ENCODE data around the gene SFXN2. TPM values are rescaled to one million over a fixed set of nuclear protein-coding genes. Genes with fewer than 3 reads are reported as not detected.

Gene SFXN2
- total RNA-seq, 1 experiment from 2014 or later = 5.4 TPM

DNA sequence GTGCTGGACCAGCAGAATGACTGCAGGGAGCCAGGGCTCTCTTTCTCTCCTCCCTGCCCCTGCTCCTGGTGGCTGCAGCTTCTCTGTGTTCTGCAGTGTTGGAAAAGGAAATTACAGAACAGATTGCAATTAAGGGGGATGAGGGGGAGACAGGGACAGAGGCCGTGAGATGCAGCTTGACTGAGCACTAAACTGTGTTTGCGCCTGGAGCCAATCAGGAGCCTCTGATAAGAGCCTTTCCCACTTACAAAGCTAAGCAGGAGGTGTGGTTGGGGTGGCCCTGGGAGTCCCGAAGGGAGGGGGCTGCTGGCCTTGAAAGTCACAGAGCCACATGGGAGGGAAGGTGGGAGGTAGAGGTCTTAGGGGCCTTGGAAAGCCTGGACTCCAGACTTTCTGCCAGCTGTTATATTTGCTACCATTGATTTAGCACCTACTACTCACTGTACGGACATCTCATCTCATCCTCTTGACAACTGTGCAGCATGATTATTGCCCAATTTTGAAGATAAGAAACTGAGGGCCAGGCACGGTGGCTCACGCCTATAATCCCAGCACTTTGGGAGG lies 43.5 kb upstream of the SFXN2 start:
- H3K4me2 ChIP-seq = no peak overlapping the region
- TF ChIP-seq EZH2 (IDR thresholded peaks at IDR 0.05; ENCODE audit: low read depth) = no peak
- TF ChIP-seq, protein P1, sequence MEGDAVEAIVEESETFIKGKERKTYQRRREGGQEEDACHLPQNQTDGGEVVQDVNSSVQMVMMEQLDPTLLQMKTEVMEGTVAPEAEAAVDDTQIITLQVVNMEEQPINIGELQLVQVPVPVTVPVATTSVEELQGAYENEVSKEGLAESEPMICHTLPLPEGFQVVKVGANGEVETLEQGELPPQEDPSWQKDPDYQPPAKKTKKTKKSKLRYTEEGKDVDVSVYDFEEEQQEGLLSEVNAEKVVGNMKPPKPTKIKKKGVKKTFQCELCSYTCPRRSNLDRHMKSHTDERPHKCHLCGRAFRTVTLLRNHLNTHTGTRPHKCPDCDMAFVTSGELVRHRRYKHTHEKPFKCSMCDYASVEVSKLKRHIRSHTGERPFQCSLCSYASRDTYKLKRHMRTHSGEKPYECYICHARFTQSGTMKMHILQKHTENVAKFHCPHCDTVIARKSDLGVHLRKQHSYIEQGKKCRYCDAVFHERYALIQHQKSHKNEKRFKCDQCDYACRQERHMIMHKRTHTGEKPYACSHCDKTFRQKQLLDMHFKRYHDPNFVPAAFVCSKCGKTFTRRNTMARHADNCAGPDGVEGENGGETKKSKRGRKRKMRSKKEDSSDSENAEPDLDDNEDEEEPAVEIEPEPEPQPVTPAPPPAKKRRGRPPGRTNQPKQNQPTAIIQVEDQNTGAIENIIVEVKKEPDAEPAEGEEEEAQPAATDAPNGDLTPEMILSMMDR (conservative IDR thresholded peaks at IDR 0.05) = no peak

DNA sequence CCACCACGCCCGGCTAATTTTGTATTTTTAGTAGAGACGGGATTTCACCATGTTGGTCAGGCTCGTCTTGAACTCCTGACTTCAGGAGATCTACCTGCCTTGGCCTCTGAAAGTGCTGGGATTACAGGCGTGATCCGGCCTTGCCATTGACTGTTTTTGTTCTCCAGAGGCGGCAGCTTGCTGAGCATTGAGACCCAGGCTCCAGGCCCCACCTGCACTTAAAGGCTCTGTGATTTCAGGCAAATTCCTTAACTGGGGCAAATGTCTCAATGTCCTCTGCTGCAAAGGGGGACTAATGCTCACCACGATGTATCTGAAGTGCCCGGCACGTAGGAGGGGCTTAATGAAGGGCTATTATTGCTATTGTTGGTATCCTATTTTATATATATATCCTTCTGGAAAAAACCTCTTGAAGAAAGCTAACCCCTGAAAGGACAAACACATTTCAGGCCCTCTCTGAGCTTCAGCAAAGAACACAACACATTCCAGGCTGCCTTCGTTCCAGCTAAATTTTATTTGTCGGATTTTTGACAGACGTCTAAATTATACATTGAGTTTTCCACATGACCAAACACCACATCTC lies 41.1 kb upstream of the SFXN2 start:
- DNase-seq = no peak
- Histone ChIP-seq H3K27me3 (ENCODE audit: insufficient read depth, low read depth) (no peaks in the 10 kb centered on the region), H3K4me3 (no peak overlapping the region), H3K36me3 (ENCODE audit: low read depth) (no peaks in the 10 kb centered on the region), H3K4me1 (replicated peaks; ENCODE audit: insufficient read depth) (peaks cover 9% of the 10 kb centered on the region; the same call in 1 of the 2 replicates), H3K9me3 (ENCODE audit: insufficient read depth, low read depth) (no peaks in the 10 kb centered on the region), H3F3A (ENCODE audit: insufficient read depth, low read depth) (no peaks in the 10 kb centered on the region), H4K20me1 (ENCODE audit: insufficient read depth) (no peaks in the 10 kb centered on the region), H3K4me2 (no peak overlapping the region), H3K79me2 (ENCODE audit: low read depth) (no peaks in the 10 kb centered on the region), H3K27ac (no peak overlapping the region), H2AFZ (no peak overlapping the region), H3K9me2 (ENCODE audit: insufficient read depth) (no peaks in the 10 kb centered on the region)
- intact Hi-C loops (cut with micrococcal nuclease; ENCODE audit: unreplicated experiment) = no loop called here
- POLR2A ChIA-PET (ENCODE audit: unreplicated experiment) = no interaction called here
- BruUV-seq (replicated peaks) = no TSS peak
- TF ChIP-seq, protein P1 (conservative IDR thresholded peaks at IDR 0.05) = no peak
- TF ChIP-seq EZH2 (IDR thresholded peaks at IDR 0.05; ENCODE audit: low read depth) = no peak
- CTCF ChIA-PET = no interaction called here

More for the DNA sequence above, 43.5 kb upstream of the SFXN2 start:
- BruUV-seq (replicated peaks) = no TSS peak
- peaks cover 9% of the 10 kb centered on the region; the same call in 1 of the 2 replicates for H3K4me1 ChIP-seq (replicated peaks; ENCODE audit: insufficient read depth)
- intact Hi-C loops (cut with micrococcal nuclease; ENCODE audit: unreplicated experiment) = no loop called here
- H3K4me3 ChIP-seq = no peak overlapping the region
- no peaks in the 10 kb centered on the region for H3K9me3 ChIP-seq (ENCODE audit: insufficient read depth, low read depth)
- POLR2A ChIA-PET (ENCODE audit: unreplicated experiment) = no interaction called here
- H3F3A ChIP-seq (ENCODE audit: insufficient read depth, low read depth) = no peaks in the 10 kb centered on the region
- no peaks in the 10 kb centered on the region for H3K9me2 ChIP-seq (ENCODE audit: insufficient read depth)
- H4K20me1 ChIP-seq (ENCODE audit: insufficient read depth) = no peaks in the 10 kb centered on the region
- no peak for DNase-seq
- H2AFZ ChIP-seq = no peak overlapping the region
- no peaks in the 10 kb centered on the region for H3K36me3 ChIP-seq (ENCODE audit: low read depth)
- H3K27ac ChIP-seq = no peak overlapping the region
- H3K79me2 ChIP-seq (ENCODE audit: low read depth) = no peaks in the 10 kb centered on the region
- CTCF ChIA-PET = no interaction called here
- no peaks in the 10 kb centered on the region for H3K27me3 ChIP-seq (ENCODE audit: insufficient read depth, low read depth)

DNA sequence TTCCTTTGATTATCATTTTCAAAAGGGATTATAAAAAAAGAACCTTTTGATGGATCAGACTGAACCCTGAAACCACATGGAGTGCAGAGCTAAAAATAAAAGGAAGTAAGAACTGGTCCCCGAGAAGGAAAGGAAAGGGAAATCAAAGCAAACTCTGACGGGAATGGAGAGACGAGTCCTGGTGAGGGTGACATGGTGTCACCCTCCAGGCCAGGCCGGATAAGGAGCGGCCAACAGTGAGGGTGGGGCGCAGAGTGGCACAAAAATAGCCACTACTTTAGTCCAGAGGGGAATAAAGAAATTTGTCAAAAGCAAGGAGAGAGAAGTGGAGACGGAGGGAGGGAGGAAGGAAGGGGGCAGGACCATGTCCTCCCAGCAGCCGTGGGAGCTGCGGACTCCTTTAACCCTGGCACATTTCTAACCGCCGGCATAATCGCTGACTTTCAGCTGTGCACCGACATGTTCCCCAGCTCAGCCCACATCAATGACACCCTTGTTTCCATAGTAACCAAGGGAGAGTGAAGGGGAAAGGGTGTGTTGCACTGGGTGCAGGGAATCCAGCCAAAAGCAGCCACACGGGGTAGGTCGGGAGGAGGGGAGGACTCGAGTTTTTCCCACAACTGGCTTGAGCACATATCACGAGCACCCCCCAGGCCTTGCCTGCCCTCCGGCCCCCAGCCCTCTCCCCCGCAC lies 40.5 kb upstream of the SFXN2 start:
- Histone ChIP-seq H3F3A (ENCODE audit: insufficient read depth, low read depth) (no peaks in the 10 kb centered on the region), H3K27me3 (ENCODE audit: insufficient read depth, low read depth) (no peaks in the 10 kb centered on the region), H3K4me3 (no peak overlapping the region), H3K9me3 (ENCODE audit: insufficient read depth, low read depth) (no peaks in the 10 kb centered on the region), H3K9me2 (ENCODE audit: insufficient read depth) (no peaks in the 10 kb centered on the region), H4K20me1 (ENCODE audit: insufficient read depth) (no peaks in the 10 kb centered on the region), H2AFZ (no peak overlapping the region), H3K27ac (no peak overlapping the region), H3K79me2 (ENCODE audit: low read depth) (no peaks in the 10 kb centered on the region), H3K4me2 (no peak overlapping the region), H3K36me3 (ENCODE audit: low read depth) (no peaks in the 10 kb centered on the region), H3K4me1 (replicated peaks; ENCODE audit: insufficient read depth) (peaks cover 9% of the 10 kb centered on the region; the same call in 1 of the 2 replicates)
- POLR2A ChIA-PET (ENCODE audit: unreplicated experiment) = no interaction called here
- no peak for DNase-seq
- CTCF ChIA-PET = no interaction called here
- TF ChIP-seq, protein P1 (conservative IDR thresholded peaks at IDR 0.05) = no peak
- no peak for TF ChIP-seq EZH2 (IDR thresholded peaks at IDR 0.05; ENCODE audit: low read depth)
- BruUV-seq (replicated peaks) = no TSS peak
- intact Hi-C loops (cut with micrococcal nuclease; ENCODE audit: unreplicated experiment) = no loop called here

All from PC-9 (cell line).